NCI-H82 (cell line): ENCODE data around the gene TROAP.
A peak's percentile ranks its signal among the peaks of the same experiment; 100 is the strongest.
"Not testable (repeated sequence)": the region's sequence is repeated elsewhere in the genome, so short reads cannot be mapped to it uniquely, and the experiment has no call there.

Experiments
- DNase-seq: peaks from one replicate; lab custom pipeline; 2025; lab: John Stamatoyannopoulos, UW

TROAP gene

DNA sequence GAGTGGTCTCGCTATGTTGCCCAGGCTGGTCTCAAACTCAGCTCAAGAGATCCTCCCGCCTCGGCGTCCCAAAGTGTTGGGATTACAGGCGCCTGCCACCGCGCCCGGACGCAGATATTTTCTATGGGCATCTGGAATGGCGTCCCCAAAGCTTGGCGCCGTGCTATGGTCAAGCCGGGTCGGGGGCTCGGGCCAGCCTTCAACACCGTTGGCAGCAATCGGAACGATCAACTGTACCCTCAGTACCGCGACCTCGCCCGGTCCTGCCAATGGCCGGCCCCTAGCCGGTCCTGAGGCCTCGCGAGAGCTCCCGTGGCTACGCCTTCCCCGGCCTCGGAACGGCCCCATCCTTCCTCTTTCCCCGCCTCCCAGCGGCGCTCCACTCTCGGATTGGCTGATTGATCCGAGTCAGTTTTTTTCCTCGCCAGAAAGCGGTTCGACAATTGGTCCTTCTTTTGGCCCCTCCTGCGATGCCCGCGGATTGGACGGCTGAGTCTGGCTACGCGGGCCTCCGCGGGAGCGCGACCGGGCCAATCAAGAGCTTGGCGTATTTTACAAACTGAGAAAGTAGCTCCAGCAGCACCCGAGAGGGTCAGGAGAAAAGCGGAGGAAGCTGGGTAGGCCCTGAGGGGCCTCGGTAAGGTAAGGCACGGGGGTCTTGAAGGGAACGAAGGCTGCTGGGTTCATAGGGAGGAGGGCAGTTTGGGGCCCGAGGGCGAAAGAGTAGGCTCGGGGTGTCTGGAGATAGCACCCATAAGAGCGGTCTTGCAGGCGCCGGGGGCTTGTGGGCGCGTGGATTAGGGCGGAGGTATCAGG, at the start of gene TROAP:
TSS of gene TROAP (plus strand) at position 548 of the 816 bp plus-strand sequence. CDS start 354 bp downstream, outside the sequence.
- peak; percentile 100 for DNase-seq

GRCh38 chr12:49273726-49274395, 49.2 kb upstream of the TROAP start:
- no peak for DNase-seq

DNA sequence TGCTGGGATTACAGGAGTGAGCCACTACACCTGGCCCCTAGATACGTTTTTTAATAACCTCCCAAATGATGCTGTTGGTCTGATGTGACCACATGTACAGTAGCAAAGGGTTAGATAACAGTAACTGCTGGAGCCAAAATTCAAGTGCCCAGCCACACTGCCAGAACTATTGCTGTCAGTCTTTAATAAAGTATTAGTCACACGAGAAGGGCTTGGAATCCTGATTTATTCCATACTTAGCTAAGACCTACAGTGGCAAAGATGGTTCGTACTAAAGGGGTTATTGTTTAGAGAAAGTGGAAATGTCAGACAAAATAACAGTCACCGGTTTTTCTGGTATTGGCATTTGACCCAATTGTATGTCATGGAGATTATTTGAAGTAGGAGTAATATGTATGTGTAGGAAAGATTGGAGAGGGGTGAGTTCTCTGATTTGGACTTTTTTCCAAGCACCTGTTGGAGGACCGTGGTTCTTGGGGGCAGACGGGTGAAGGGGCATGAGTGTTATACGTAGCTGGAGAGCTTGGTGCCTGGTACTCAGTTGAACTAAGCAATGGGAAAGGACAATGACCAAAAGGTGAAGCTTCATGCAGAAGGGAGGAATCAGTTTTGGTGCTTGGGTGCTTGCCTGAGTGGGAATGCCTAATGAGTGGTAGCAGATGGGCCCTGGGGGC, 48.5 kb upstream of the TROAP start:
- DNase-seq = no peak

- DNase-seq = no peak
Observed at GRCh38 chr12:49276304-49277290, 46.5 kb upstream of the TROAP start.

DNA sequence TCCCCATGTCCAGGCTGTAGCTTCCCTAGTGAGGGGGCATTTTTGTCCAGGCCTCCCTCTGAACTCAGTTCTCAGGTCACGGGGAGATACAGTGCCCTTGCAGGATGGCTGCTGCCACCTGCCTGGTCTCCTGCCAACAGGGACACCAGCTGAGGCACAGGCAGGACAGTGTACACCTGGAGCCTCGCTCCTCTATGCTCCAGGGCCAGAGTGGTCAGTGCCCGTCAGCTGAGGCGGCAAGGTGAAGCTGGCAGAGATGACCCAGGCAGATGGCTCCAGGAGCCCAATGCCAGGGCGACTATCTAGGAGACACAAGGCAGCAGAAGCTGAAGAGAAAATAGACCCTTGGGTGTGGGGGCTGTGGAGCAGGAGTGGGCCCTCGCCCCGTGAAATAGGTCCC, 45.6 kb upstream of the TROAP start:
- no peak for DNase-seq

DNA sequence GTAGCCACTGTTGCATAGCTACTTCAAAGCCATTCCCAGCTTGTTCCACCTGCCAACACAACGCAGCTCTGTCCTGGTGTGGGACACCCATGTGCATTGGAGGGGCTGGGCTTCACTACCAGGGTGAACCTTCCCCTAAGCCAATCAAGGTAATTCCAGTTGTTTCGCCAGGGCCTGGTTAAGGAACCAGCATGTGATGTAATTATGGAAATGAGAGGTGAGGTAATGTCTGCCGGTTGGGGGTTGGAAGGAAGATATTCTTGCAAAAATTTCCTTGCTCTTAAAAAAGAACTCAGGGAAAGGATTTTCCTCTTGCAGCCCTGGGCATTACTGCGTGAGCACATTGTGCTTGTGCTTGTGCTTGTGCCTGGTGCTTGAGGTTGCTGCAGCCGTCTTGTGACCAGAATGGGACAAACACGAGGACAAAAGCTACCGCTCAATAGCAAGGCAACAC, 43.3 kb upstream of the TROAP start:
- peak; percentile 77 for DNase-seq

GRCh38 chr12:49280545-49280944, 42.5 kb upstream of the TROAP start:
- DNase-seq = not testable (repeated sequence)

GRCh38 chr12:49282302-49282701, 40.8 kb upstream of the TROAP start:
- no peak for DNase-seq

DNA sequence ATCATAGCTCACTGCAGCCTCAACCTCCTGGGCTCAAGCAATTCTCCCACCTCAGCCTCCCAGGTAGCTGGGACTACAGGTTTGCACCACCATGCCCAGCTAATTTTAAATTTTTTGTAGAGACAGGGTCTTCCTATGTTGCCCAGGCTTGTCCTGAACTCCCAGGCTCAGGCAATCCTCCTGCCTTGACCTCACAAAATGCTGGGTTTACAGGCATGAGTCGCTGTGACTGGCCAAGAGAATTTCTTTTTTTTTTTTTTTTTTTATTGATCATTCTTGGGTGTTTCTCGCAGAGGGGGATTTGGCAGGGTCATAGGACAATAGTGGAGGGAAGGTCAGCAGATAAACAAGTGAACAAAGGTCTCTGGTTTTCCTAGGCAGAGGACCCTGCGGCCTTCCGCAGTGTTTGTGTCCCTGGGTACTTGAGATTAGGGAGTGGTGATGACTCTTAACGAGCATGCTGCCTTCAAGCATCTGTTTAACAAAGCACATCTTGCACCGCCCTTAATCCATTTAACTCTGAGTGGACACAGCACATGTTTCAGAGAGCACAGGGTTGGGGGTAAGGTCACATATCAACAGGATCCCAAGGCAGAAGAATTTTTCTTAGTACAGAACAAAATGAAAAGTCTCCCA, 40.2 kb upstream of the TROAP start:
- not testable (repeated sequence) for DNase-seq

DNA sequence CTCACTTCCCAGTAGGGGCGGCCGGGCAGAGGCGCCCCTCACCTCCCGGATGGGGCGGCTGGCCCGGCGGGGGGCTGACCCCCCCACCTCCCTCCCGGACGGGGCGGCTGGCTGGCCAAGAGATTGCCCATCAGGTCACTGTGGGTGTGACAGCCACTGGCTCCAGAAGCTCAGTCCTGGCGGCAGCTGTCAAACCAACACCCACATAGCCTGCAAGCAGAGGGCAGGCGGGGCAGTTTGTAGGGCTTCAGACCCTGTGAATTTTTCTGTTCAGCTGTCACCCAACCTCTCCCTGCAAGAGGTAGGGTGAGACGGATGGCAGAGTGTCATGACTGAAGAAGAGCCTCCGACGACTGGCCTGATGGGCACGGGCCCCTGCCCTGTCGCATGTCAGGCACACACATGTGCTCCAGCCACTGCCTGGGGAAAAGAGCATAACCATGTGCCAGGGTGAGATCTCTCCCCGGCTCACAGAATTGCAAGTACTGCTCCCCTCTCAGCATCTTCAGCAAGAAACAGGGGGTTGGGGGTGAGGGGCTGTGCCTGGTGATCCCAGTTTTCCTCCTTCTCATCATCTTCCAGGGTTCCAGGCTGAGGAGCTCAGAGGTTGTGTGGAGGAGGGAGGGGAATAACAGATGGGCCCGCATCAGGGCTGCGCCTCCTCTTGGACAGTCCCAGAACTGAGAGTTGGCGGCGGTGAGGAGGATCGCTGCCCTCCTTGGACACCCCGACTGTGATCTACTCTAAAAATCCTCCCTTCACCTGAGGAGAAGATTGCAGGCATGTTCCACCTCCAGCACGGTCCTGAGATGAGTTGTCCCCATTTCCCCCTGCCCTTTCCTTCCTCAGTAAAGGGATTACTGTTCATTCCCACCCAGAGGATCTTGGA, 39.3 kb upstream of the TROAP start:
- peak; percentile 82 for DNase-seq

GRCh38 chr12:49284672-49285071, 38.4 kb upstream of the TROAP start:
- no peak for DNase-seq

DNA sequence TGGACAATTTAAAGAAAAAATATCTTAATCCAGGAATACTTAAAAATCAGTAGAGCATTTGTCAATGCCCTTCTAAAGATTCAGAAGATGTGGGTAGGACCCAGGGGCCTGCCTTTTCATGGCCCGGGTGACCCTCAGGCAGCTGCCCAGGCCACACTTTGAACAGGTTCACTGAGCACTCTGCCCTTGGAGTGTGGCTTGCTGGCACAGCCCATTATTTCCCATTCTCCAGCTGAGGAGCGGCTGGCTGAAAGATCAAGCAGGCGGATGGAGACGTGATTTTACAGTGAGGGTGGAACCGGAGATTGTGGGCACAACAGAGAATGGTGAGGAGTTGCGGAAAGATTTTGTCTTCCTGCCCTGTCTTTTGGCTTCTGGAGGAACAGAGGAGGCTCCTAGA, 35.2 kb upstream of the TROAP start:
- DNase-seq = no peak

DNA sequence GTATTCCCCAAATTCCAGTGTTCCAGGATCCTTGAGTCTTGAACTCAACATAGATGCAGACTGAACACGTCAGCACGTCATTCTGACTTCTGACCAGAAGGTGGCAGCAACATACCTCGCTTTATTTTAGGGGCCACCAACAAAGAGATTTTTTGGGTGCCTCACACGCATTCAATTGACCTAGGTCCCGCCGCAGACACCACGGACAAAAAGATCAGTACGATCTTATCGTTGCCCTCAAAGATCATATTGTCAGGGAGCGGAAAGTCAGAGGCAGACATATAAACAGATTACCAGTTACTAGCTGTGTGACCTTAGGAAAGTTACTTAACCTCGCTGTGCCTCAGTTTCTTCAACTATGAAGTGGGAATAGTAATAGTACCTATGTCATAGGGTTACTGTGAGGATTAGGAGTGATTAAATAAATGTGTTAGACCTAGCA, 34.6 kb upstream of the TROAP start:
- DNase-seq = peak; percentile 75

DNA sequence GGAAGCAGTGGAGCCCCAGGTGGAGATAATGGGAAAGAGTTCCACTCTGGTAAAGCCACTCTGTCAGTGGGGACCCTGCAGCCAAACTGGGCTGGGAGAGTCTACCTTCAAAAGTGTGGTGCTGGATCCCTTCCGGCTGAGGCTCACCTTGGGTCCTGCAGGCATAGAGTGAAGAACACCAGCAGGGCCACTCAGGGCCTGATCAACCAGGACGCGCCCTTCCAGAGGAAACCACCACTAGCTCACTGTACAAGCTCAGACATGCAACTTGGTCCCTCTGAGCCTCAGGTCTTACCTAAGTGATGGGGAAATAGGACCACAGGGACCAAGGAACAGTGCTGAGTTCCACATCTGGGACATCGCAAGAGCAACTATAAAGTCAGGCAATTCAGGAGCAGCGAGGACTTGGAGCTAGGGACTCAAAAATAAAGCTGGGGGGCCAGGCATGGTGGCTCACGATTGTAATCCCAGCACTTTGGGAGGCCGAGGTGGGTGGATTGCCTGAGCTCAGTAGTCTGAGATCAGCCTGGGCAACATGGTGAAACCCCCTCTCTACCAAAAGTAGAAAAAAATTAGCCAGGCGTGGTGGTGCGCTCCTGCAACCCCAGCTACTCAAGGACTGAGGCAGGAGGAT, 34.0 kb upstream of the TROAP start:
- DNase-seq = no peak

- peak; percentile 70 for DNase-seq
Observed at GRCh38 chr12:49292729-49293055, 30.4 kb upstream of the TROAP start.

- peak; percentile 79 for DNase-seq
Observed at GRCh38 chr12:49293056-49293956, 29.7 kb upstream of the TROAP start.

GRCh38 chr12:49294086-49294803, 28.8 kb upstream of the TROAP start:
- DNase-seq = peak; percentile 95

DNA sequence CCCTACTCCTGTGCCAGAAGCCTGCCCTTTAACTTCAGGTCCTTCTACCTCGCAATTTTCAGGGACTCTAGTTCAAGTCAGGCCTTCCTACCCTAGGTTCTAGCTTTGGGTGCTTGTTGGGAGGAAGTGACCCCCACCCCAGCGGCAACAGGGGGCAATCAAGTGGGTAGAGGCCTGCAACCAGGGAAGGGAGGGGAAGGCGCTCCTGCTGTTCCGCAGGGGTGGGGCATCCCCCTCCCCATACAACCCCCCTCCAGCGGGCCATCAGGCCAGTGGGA, 28.3 kb upstream of the TROAP start:
- peak; percentile 67 for DNase-seq
